Measurements from ENCODE around the gene DCHS2. TPM values are rescaled to one million over a fixed set of nuclear protein-coding genes. Genes with fewer than 3 reads are reported as not detected.

The DCHS2 gene
- total RNA-seq, 2 donors from 2014 or later: 1.2 to 1.5 TPM

DNA sequence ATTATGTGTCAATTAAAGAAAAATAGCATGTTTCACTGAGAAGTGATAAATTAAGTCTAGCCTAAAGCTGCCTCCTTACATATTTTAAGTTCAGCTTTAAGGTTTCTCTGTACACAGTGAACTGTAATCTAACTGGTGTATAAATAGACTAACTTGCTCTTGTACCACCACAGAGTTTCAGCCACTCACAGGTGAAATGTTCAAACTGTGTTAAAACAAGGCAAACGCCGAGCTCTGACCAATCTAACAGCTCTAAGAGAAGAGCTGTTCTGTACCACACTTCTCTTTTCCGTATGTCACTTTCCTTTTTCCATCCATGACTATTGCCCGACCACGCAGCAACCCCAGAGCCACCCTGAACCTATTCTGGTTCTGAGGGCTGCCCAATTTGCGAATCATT, 64.5 kb downstream of the DCHS2 start:
- H3K4me3 ChIP-seq: no peak overlapping the region
- no peaks in the 10 kb centered on the region for H3K4me1 ChIP-seq
- intact Hi-C loops (cut with DNase I): no loop called here
- H3K27ac ChIP-seq: no peak overlapping the region
- H3K9ac ChIP-seq (ENCODE audit: low read depth in 2 of 2, low read length in 2 of 2): no peak overlapping the region
- no peaks in the 10 kb centered on the region for H3K36me3 ChIP-seq
- no peaks in the 10 kb centered on the region for H3K9me3 ChIP-seq
- H3K27me3 ChIP-seq: no peaks in the 10 kb centered on the region
- TF ChIP-seq, protein P1, sequence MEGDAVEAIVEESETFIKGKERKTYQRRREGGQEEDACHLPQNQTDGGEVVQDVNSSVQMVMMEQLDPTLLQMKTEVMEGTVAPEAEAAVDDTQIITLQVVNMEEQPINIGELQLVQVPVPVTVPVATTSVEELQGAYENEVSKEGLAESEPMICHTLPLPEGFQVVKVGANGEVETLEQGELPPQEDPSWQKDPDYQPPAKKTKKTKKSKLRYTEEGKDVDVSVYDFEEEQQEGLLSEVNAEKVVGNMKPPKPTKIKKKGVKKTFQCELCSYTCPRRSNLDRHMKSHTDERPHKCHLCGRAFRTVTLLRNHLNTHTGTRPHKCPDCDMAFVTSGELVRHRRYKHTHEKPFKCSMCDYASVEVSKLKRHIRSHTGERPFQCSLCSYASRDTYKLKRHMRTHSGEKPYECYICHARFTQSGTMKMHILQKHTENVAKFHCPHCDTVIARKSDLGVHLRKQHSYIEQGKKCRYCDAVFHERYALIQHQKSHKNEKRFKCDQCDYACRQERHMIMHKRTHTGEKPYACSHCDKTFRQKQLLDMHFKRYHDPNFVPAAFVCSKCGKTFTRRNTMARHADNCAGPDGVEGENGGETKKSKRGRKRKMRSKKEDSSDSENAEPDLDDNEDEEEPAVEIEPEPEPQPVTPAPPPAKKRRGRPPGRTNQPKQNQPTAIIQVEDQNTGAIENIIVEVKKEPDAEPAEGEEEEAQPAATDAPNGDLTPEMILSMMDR (IDR thresholded peaks at IDR 0.05): no peak
- DNase-seq: no peak

DNA sequence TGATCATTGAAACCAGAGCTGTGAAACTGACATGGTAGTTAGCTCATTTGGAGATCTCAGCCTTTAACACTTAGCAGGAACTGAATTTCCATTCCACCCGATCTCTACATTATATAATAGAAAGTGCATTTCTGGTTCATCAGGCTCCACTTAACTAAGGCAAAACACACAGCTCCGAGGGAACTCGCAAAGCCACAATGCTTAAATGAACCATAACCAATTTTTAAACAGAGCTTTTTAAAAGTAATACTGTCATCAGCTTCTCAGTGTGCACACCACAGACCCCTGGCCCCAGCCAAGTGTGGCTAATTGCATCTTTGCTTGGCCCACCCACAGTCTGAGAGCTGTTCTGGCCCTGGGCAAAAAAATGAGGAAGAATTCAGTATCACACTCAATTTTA, 66.1 kb downstream of the DCHS2 start:
- Histone ChIP-seq H3K4me1 (no peaks in the 10 kb centered on the region), H3K27me3 (no peaks in the 10 kb centered on the region), H3K9me3 (no peaks in the 10 kb centered on the region), H3K36me3 (no peaks in the 10 kb centered on the region), H3K4me3 (no peak overlapping the region), H3K9ac (ENCODE audit: low read depth in 2 of 2, low read length in 2 of 2) (no peak overlapping the region), H3K27ac (no peak overlapping the region)
- TF ChIP-seq, protein P1 (IDR thresholded peaks at IDR 0.05): no peak
- intact Hi-C loops (cut with DNase I): no loop called here
- DNase-seq: no peak

DNA sequence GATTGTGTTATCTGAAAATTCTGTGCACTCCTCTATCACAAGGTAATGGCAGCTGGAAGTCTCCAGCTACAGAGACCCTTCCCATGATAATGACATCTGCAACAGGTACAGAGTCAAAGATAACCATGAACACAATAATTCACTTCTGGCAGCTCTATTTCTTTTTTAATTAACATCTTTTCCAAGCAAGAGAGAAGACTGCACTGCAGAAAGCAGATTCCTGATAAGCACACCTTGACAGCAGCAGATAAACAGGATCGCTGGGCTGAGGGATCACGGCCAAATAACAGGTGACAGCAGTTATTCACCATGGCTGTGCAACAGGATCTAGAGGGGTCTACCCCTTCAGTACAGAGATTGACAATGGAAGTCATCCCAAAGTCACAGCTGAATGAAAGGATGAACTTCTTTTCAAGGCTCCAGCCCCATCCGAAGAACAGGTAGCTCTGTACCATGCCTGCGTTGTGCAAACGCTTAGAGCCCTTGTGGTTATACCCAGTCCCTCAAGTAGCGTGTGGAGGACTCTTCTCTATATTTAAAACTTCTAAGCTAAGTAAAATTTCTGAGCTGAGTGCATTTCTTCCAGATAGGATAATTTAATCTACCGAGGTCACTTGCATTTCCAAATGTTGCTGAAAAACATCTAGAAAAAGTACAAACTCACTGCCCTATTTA, 66.7 kb downstream of the DCHS2 start:
- H3K4me3 ChIP-seq: no peak overlapping the region
- no peak overlapping the region for H3K9ac ChIP-seq (ENCODE audit: low read depth in 2 of 2, low read length in 2 of 2)
- intact Hi-C loops (cut with DNase I): no loop called here
- TF ChIP-seq, protein P1 (IDR thresholded peaks at IDR 0.05): no peak
- no peaks in the 10 kb centered on the region for H3K9me3 ChIP-seq
- no peaks in the 10 kb centered on the region for H3K27me3 ChIP-seq
- H3K27ac ChIP-seq: no peak overlapping the region
- H3K4me1 ChIP-seq: no peaks in the 10 kb centered on the region
- no peaks in the 10 kb centered on the region for H3K36me3 ChIP-seq
- DNase-seq: no peak

DNA sequence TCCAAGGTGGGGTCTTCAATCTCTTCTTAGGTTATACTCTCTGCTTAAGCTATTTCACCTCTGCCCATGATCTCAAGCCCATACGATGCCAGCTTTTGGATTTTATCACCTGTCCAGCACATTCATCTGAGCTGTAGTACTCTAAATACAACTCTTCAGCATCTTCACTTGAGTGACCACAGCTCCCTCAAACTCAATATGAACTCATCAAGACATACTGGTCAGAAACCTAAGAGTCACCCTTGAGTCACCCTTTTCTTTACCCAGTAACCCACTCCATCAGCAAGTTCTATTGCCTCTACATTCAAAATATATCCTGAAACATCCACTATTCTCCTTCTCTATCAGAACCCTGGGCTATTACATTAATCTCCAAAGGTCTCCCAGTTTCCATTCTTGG, 69.4 kb downstream of the DCHS2 start:
- Histone ChIP-seq H3K27ac (no peak overlapping the region), H3K4me1 (no peaks in the 10 kb centered on the region), H3K9me3 (no peaks in the 10 kb centered on the region), H3K36me3 (no peaks in the 10 kb centered on the region), H3K27me3 (no peaks in the 10 kb centered on the region), H3K4me3 (no peak overlapping the region), H3K9ac (ENCODE audit: low read depth in 2 of 2, low read length in 2 of 2) (no peak overlapping the region)
- intact Hi-C loops (cut with DNase I): no loop called here
- DNase-seq: no peak
- TF ChIP-seq, protein P1 (IDR thresholded peaks at IDR 0.05): no peak

DNA sequence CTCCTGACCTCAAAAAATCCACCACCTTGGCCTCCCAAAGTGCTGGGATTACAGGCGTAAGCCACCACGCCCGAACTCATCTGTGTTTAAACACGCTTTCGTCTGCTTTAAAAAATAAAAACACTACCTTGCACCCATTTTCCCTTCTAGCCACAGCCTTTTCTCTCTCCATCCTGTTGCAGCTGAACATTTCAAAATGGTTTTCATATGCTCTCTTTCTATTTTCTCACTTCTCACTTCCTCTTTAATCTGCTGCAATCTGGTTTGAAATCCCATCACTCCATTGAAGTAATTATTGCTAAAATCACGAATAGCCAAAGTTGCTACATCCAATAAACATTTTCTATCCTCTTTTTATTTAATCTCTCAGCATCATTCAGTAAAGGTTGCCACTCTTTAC, 70.0 kb downstream of the DCHS2 start:
- H3K4me3 ChIP-seq: no peak overlapping the region
- no peaks in the 10 kb centered on the region for H3K9me3 ChIP-seq
- H3K36me3 ChIP-seq: no peaks in the 10 kb centered on the region
- no peaks in the 10 kb centered on the region for H3K4me1 ChIP-seq
- intact Hi-C loops (cut with DNase I): no loop called here
- no peaks in the 10 kb centered on the region for H3K27me3 ChIP-seq
- DNase-seq: no peak
- H3K27ac ChIP-seq: no peak overlapping the region
- no peak overlapping the region for H3K9ac ChIP-seq (ENCODE audit: low read depth in 2 of 2, low read length in 2 of 2)
- TF ChIP-seq, protein P1 (IDR thresholded peaks at IDR 0.05): no peak
